ENCODE results near the gene TNFRSF12A.

DNA sequence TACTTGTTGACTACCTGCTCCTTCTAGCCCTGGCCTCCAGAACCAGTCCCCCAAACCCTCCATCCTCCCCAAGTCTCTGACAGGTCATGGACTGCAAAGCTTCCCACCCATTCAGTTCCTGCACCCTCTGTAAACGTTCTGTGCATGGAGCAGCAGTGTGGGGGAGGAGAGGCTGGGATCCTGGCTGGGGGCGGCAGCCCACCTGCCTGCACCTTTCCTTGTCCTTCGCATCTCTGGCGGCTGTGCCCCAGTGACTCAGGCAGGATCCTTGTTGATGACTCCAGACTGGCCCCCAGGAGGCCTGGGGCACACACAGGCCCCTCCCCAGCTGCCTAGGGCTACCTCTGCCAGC, 38.3 kb upstream of the TNFRSF12A start:
- TF ChIP-seq, protein P1, sequence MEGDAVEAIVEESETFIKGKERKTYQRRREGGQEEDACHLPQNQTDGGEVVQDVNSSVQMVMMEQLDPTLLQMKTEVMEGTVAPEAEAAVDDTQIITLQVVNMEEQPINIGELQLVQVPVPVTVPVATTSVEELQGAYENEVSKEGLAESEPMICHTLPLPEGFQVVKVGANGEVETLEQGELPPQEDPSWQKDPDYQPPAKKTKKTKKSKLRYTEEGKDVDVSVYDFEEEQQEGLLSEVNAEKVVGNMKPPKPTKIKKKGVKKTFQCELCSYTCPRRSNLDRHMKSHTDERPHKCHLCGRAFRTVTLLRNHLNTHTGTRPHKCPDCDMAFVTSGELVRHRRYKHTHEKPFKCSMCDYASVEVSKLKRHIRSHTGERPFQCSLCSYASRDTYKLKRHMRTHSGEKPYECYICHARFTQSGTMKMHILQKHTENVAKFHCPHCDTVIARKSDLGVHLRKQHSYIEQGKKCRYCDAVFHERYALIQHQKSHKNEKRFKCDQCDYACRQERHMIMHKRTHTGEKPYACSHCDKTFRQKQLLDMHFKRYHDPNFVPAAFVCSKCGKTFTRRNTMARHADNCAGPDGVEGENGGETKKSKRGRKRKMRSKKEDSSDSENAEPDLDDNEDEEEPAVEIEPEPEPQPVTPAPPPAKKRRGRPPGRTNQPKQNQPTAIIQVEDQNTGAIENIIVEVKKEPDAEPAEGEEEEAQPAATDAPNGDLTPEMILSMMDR (IDR thresholded peaks at IDR 0.05), result no peak
- TF ChIP-seq POLR2AphosphoS5 (IDR thresholded peaks at IDR 0.05; ENCODE audit: insufficient read depth in 1 of 2, low read depth in 1 of 2) (no peak), POLR2A (IDR thresholded peaks at IDR 0.05) (no peak)

Data from vagina (tissue), 2 donors.